Activated T-cell treated with anti-CD3 and anti-CD28 coated beads, Interleukin-2, amount 50 U/mL, for 48 hours (primary cell): Measurements from ENCODE around the gene RNF166.
A peak's percentile ranks its signal among the peaks of the same experiment; 100 is the strongest.
"Not testable (repeated sequence)": the region's sequence is repeated elsewhere in the genome, so short reads cannot be mapped to it uniquely, and the experiment has no call there.

Source experiments
- DNase-seq, 2 experiments: peaks; one replicate each; pipeline ENCODE4 v3.0.0-alpha.2; 2020

RNF166 gene

GRCh38 chr16:88669980-88670379, 36.2 kb downstream of the RNF166 start:
- no peak for DNase-seq

GRCh38 chr16:88669493-88669892, 36.7 kb downstream of the RNF166 start:
- not testable (repeated sequence) for DNase-seq

GRCh38 chr16:88667461-88667860, 38.7 kb downstream of the RNF166 start:
- DNase-seq = no peak

- DNase-seq = no peak
These were observed 40.6 kb downstream of the RNF166 start for GRCh38 chr16:88665570-88665969.

GRCh38 chr16:88665148-88665547, 41.1 kb downstream of the RNF166 start:
- DNase-seq = no peak

GRCh38 chr16:88662843-88663606, 43.2 kb downstream of the RNF166 start, which contains the start of gene MVD:
MVD (minus strand) TSS chr16:88663091; CDS start chr16:88663080, 11 bp downstream.
- peak; percentile 95 to 96 for DNase-seq

- peak; percentile 47 to 54 for DNase-seq
These were observed 43.9 kb downstream of the RNF166 start for GRCh38 chr16:88662222-88662842.

- no peak for DNase-seq
These were observed 44.7 kb downstream of the RNF166 start for GRCh38 chr16:88661468-88661867.

- no peak for DNase-seq
These were observed 47.0 kb downstream of the RNF166 start for GRCh38 chr16:88659160-88659559.

- DNase-seq = no peak
These were observed 47.5 kb downstream of the RNF166 start for GRCh38 chr16:88658714-88659113.

- no peak for DNase-seq
These were observed 48.8 kb downstream of the RNF166 start for GRCh38 chr16:88657371-88657770.

- no peak for DNase-seq
These were observed 49.8 kb downstream of the RNF166 start for GRCh38 chr16:88656291-88656980.

- no peak for DNase-seq
These were observed 50.4 kb downstream of the RNF166 start for GRCh38 chr16:88655733-88656281.

GRCh38 chr16:88655053-88655732, 51.0 kb downstream of the RNF166 start:
- no peak for DNase-seq

GRCh38 chr16:88654363-88655052, 51.7 kb downstream of the RNF166 start:
- no peak for DNase-seq

- no peak for DNase-seq
These were observed 52.4 kb downstream of the RNF166 start for GRCh38 chr16:88653596-88654362.

GRCh38 chr16:88653101-88653500, 53.1 kb downstream of the RNF166 start:
- no peak for DNase-seq

- DNase-seq = no peak
These were observed 53.5 kb downstream of the RNF166 start for GRCh38 chr16:88652762-88653063.

GRCh38 chr16:88651989-88652761, 54.0 kb downstream of the RNF166 start:
- DNase-seq = no peak

- peak; percentile 84 to 85 for DNase-seq
These were observed 54.8 kb downstream of the RNF166 start for GRCh38 chr16:88651276-88651988.
